Measurements from ENCODE around the gene VEZT. TPM values are rescaled to one million over a fixed set of nuclear protein-coding genes. Genes with fewer than 3 reads are reported as not detected.

VEZT gene
- polyA plus RNA-seq, 1 donor from 2014 or later = 219 TPM

DNA sequence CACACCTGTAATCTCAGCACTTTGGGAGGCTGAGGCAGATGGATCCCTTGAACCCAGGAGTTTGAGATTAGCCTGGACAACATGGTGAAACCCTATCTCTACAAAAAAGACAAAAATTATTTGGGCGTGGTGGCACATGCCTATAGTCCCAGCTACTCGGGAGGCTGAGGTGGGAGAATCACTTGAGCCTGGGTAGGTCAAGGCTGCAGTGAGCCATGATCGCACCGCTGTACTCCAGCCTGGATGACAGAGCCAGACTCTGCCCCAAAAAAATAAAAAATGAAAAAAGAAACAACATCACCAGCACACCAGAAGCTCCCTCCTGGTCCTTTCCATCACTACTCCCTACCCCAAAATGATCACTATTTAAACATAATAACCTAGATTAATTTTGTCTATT, 2.6 kb downstream of the VEZT start:
- Histone ChIP-seq H3K79me2 (replicated peaks; ENCODE audit: insufficient read depth, low read length) (peaks cover 81% of the 10 kb centered on the region), H3K4me2 (ENCODE audit: low read length) (peak overlapping the region; percentile 38), H3K4me3 (ENCODE audit: low read length) (peak overlapping the region; percentile 82), H4K20me1 (ENCODE audit: insufficient read depth) (peaks cover 17% of the 10 kb centered on the region), H3K36me3 (ENCODE audit: insufficient read depth, low read length) (no peaks in the 10 kb centered on the region), H3K9me2 (ENCODE audit: insufficient read depth, low read length) (no peaks in the 10 kb centered on the region), H3K27ac (ENCODE audit: low read length) (peak overlapping the region; percentile 99), H2AFZ (ENCODE audit: low read depth, low read length) (no peak overlapping the region), H3K9me3 (ENCODE audit: low read length) (no peaks in the 10 kb centered on the region), H3K27me3 (ENCODE audit: insufficient read depth, low read depth, low read length) (no peaks in the 10 kb centered on the region), H3K9ac (ENCODE audit: low read length) (peak overlapping the region; percentile 98), H3F3A (ENCODE audit: insufficient read depth, low read length, poor library complexity, severe bottlenecking) (peaks cover 4% of the 10 kb centered on the region)
- TF ChIP-seq RAD21 (conservative IDR thresholded peaks at IDR 0.05) (no peak), EZH2 (IDR thresholded peaks at IDR 0.05; ENCODE audit: borderline replicate concordance, insufficient read depth, low read length, poor library complexity, severe bottlenecking) (no peak), EP300 (conservative IDR thresholded peaks at IDR 0.05; ENCODE audit: poor library complexity, severe bottlenecking) (no peak), MXI1 (conservative IDR thresholded peaks at IDR 0.05; ENCODE audit: poor library complexity, severe bottlenecking) (no peak), POLR2AphosphoS5 (IDR thresholded peaks at IDR 0.05) (no peak), SMC3 (conservative IDR thresholded peaks at IDR 0.05; ENCODE audit: poor library complexity) (no peak), TAF1 (IDR thresholded peaks at IDR 0.05; ENCODE audit: low read depth) (no peak)
- TF ChIP-seq, protein P1, sequence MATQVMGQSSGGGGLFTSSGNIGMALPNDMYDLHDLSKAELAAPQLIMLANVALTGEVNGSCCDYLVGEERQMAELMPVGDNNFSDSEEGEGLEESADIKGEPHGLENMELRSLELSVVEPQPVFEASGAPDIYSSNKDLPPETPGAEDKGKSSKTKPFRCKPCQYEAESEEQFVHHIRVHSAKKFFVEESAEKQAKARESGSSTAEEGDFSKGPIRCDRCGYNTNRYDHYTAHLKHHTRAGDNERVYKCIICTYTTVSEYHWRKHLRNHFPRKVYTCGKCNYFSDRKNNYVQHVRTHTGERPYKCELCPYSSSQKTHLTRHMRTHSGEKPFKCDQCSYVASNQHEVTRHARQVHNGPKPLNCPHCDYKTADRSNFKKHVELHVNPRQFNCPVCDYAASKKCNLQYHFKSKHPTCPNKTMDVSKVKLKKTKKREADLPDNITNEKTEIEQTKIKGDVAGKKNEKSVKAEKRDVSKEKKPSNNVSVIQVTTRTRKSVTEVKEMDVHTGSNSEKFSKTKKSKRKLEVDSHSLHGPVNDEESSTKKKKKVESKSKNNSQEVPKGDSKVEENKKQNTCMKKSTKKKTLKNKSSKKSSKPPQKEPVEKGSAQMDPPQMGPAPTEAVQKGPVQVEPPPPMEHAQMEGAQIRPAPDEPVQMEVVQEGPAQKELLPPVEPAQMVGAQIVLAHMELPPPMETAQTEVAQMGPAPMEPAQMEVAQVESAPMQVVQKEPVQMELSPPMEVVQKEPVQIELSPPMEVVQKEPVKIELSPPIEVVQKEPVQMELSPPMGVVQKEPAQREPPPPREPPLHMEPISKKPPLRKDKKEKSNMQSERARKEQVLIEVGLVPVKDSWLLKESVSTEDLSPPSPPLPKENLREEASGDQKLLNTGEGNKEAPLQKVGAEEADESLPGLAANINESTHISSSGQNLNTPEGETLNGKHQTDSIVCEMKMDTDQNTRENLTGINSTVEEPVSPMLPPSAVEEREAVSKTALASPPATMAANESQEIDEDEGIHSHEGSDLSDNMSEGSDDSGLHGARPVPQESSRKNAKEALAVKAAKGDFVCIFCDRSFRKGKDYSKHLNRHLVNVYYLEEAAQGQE (IDR thresholded peaks at IDR 0.05; ENCODE audit: borderline replicate concordance) = no peak
- TF ChIP-seq, protein P2, sequence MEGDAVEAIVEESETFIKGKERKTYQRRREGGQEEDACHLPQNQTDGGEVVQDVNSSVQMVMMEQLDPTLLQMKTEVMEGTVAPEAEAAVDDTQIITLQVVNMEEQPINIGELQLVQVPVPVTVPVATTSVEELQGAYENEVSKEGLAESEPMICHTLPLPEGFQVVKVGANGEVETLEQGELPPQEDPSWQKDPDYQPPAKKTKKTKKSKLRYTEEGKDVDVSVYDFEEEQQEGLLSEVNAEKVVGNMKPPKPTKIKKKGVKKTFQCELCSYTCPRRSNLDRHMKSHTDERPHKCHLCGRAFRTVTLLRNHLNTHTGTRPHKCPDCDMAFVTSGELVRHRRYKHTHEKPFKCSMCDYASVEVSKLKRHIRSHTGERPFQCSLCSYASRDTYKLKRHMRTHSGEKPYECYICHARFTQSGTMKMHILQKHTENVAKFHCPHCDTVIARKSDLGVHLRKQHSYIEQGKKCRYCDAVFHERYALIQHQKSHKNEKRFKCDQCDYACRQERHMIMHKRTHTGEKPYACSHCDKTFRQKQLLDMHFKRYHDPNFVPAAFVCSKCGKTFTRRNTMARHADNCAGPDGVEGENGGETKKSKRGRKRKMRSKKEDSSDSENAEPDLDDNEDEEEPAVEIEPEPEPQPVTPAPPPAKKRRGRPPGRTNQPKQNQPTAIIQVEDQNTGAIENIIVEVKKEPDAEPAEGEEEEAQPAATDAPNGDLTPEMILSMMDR (IDR thresholded peaks at IDR 0.05; ENCODE audit: poor library complexity, severe bottlenecking) = no peak

DNA sequence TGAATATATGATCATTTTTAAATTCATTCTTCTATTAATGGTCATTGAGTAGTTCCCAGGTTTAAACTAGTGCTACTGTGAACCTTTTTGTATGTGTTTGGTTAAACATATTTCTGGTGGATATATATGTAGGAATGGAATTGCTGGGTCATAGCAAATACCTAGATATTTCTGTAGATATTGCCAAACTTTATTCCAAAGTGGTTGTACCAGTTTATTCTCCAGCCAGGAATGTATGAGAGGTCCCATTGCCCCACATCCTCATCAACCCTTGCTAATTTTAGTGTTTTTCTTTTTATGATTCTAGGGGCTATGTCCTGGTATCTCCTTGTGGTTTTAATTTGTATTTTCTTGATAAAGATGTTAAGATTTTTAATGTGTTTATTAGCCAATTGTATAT, 3.1 kb downstream of the VEZT start:
- TF ChIP-seq EZH2 (IDR thresholded peaks at IDR 0.05; ENCODE audit: borderline replicate concordance, insufficient read depth, low read length, poor library complexity, severe bottlenecking) (no peak), MXI1 (conservative IDR thresholded peaks at IDR 0.05; ENCODE audit: poor library complexity, severe bottlenecking) (no peak), EP300 (conservative IDR thresholded peaks at IDR 0.05; ENCODE audit: poor library complexity, severe bottlenecking) (no peak), SMC3 (conservative IDR thresholded peaks at IDR 0.05; ENCODE audit: poor library complexity) (no peak)
- TF ChIP-seq, protein P2 (IDR thresholded peaks at IDR 0.05; ENCODE audit: poor library complexity, severe bottlenecking) = no peak
- TF ChIP-seq, protein P1 (IDR thresholded peaks at IDR 0.05; ENCODE audit: borderline replicate concordance) = no peak
- H3K9ac ChIP-seq (ENCODE audit: low read length) = no peak overlapping the region

More for the DNA sequence above, 3.1 kb downstream of the VEZT start:
- peak overlapping the region; percentile 82 for H3K4me3 ChIP-seq (ENCODE audit: low read length)
- H3K79me2 ChIP-seq (replicated peaks; ENCODE audit: insufficient read depth, low read length) = peaks cover 81% of the 10 kb centered on the region
- peak overlapping the region; percentile 99 for H3K27ac ChIP-seq (ENCODE audit: low read length)
- peak overlapping the region; percentile 38 for H3K4me2 ChIP-seq (ENCODE audit: low read length)
- no peaks in the 10 kb centered on the region for H3K36me3 ChIP-seq (ENCODE audit: insufficient read depth, low read length)
- no peak overlapping the region for H2AFZ ChIP-seq (ENCODE audit: low read depth, low read length)
- H4K20me1 ChIP-seq (ENCODE audit: insufficient read depth) = peaks cover 17% of the 10 kb centered on the region
- H3K9me3 ChIP-seq (ENCODE audit: low read length) = no peaks in the 10 kb centered on the region
- H3K9me2 ChIP-seq (ENCODE audit: insufficient read depth, low read length) = no peaks in the 10 kb centered on the region
- no peaks in the 10 kb centered on the region for H3K27me3 ChIP-seq (ENCODE audit: insufficient read depth, low read depth, low read length)
- H3F3A ChIP-seq (ENCODE audit: insufficient read depth, low read length, poor library complexity, severe bottlenecking) = peaks cover 4% of the 10 kb centered on the region
